ENCODE results near the gene KCNH2.

The KCNH2 gene

GRCh38 chr7:150980663-150981062, 2.5 kb upstream of the KCNH2 start:
- in situ Hi-C loops (cut with MboI; ENCODE audit: low pct_unique_long_range_greater_than_20kb, low sequenced_read_pairs), result no loop called here
- no peak for DNase-seq

- DNase-seq, result no peak
- in situ Hi-C loops (cut with MboI; ENCODE audit: low pct_unique_long_range_greater_than_20kb, low sequenced_read_pairs), result no loop called here
These were observed 1.7 kb upstream of the KCNH2 start for GRCh38 chr7:150979713-150980390.

- no peak for DNase-seq
- in situ Hi-C loops (cut with MboI; ENCODE audit: low pct_unique_long_range_greater_than_20kb, low sequenced_read_pairs), result no loop called here
These were observed 567 bp downstream of the KCNH2 start for GRCh38 chr7:150977382-150978125.

- in situ Hi-C loops (cut with MboI; ENCODE audit: low pct_unique_long_range_greater_than_20kb, low sequenced_read_pairs), result no loop called here
- DNase-seq, result no peak
These were observed 1.4 kb downstream of the KCNH2 start for GRCh38 chr7:150976529-150977381.

GRCh38 chr7:150975536-150976319, 2.4 kb downstream of the KCNH2 start:
- DNase-seq, result no peak
- in situ Hi-C loops (cut with MboI; ENCODE audit: low pct_unique_long_range_greater_than_20kb, low sequenced_read_pairs), result no loop called here

GRCh38 chr7:150974468-150975391, 3.4 kb downstream of the KCNH2 start:
- peak; percentile 51 for DNase-seq
- in situ Hi-C loops (cut with MboI; ENCODE audit: low pct_unique_long_range_greater_than_20kb, low sequenced_read_pairs), result no loop called here

- in situ Hi-C loops (cut with MboI; ENCODE audit: low pct_unique_long_range_greater_than_20kb, low sequenced_read_pairs), result no loop called here
These were observed 4.3 kb downstream of the KCNH2 start for GRCh38 chr7:150973571-150974451.

GRCh38 chr7:150972741-150973140, 5.4 kb downstream of the KCNH2 start:
- no peak for DNase-seq
- in situ Hi-C loops (cut with MboI; ENCODE audit: low pct_unique_long_range_greater_than_20kb, low sequenced_read_pairs), result no loop called here

More at GRCh38 chr7:150973571-150974451, 4.3 kb downstream of the KCNH2 start:
- no peak for DNase-seq

- no peak for DNase-seq
- in situ Hi-C loops (cut with MboI; ENCODE audit: low pct_unique_long_range_greater_than_20kb, low sequenced_read_pairs), result no loop called here
These were observed 6.1 kb downstream of the KCNH2 start for GRCh38 chr7:150972023-150972468.

GRCh38 chr7:150971242-150972022, 6.7 kb downstream of the KCNH2 start:
- in situ Hi-C loops (cut with MboI; ENCODE audit: low pct_unique_long_range_greater_than_20kb, low sequenced_read_pairs), result no loop called here

GRCh38 chr7:150970424-150970823, 7.7 kb downstream of the KCNH2 start:
- DNase-seq, result no peak
- in situ Hi-C loops (cut with MboI; ENCODE audit: low pct_unique_long_range_greater_than_20kb, low sequenced_read_pairs), result no loop called here

More at GRCh38 chr7:150971242-150972022, 6.7 kb downstream of the KCNH2 start:
- no peak for DNase-seq

- in situ Hi-C loops (cut with MboI; ENCODE audit: low pct_unique_long_range_greater_than_20kb, low sequenced_read_pairs), result no loop called here
- no peak for DNase-seq
These were observed 8.6 kb downstream of the KCNH2 start for GRCh38 chr7:150969475-150969874.

- DNase-seq, result no peak
- in situ Hi-C loops (cut with MboI; ENCODE audit: low pct_unique_long_range_greater_than_20kb, low sequenced_read_pairs), result no loop called here
These were observed 9.3 kb downstream of the KCNH2 start for GRCh38 chr7:150968734-150969372.

GRCh38 chr7:150968056-150968733, 9.9 kb downstream of the KCNH2 start:
- no peak for DNase-seq
- in situ Hi-C loops (cut with MboI; ENCODE audit: low pct_unique_long_range_greater_than_20kb, low sequenced_read_pairs), result no loop called here

GRCh38 chr7:150967349-150967748, 10.8 kb downstream of the KCNH2 start:
- in situ Hi-C loops (cut with MboI; ENCODE audit: low pct_unique_long_range_greater_than_20kb, low sequenced_read_pairs), result no loop called here
- DNase-seq, result no peak

All from KBM-7 (cell line).